Measurements from ENCODE around the gene MCTP1.

- no peak for TF ChIP-seq CTCF (IDR thresholded peaks at IDR 0.05)
- TF ChIP-seq POLR2A (IDR thresholded peaks at IDR 0.05), result no peak
Measured at GRCh38 chr5:94916619-94917018, 368.3 kb downstream of the MCTP1 start.
